CD4-positive, alpha-beta T cell treated with Interleukin-2 at 100 ng/mL for 4 hours (primary cell): Measurements from ENCODE around the gene SMYD1.

Experiments used
- DNase-seq: peaks from one replicate; pipeline ENCODE4 v3.0.0-alpha.2; 2020; ENCODE audit warnings: low spot score

SMYD1 gene

DNA sequence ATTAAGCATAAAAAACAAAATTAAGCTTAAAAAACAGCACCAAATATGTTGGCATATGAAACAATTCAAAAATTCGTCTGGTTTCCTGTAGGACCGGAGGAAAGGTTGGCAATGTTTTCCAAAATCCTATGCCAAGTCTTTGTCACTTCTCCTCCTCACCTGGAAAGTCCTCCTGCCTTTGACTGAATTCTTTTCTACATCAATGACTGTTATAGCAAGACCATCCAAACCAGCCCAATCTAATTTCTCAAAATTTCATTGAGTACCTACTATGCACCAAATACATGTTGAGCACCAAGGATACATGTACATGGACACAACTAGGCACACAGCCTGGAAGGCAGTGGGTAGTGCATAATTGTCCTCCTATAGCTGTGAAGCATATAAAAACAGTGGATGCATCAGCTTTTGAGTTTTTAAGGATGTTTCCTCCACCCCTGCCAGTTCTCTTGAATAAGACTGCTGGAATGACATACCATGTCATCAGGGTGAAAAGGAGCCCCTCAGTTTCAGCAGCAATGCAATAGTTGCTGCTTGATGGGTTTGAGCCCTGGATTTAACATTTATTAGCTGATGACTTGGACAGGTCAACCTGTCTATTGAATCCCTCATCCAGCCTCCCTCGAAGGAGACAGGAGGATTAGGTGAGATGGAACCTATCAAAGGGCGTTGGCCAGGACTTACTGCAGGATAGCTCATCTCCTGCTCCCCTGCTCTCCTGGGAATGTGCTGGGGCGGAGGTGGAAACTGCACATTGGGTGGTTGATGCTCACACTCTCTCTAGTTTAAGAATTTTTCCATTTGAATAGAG lies 55.7 kb downstream of the SMYD1 start:
- no peak for DNase-seq

DNA sequence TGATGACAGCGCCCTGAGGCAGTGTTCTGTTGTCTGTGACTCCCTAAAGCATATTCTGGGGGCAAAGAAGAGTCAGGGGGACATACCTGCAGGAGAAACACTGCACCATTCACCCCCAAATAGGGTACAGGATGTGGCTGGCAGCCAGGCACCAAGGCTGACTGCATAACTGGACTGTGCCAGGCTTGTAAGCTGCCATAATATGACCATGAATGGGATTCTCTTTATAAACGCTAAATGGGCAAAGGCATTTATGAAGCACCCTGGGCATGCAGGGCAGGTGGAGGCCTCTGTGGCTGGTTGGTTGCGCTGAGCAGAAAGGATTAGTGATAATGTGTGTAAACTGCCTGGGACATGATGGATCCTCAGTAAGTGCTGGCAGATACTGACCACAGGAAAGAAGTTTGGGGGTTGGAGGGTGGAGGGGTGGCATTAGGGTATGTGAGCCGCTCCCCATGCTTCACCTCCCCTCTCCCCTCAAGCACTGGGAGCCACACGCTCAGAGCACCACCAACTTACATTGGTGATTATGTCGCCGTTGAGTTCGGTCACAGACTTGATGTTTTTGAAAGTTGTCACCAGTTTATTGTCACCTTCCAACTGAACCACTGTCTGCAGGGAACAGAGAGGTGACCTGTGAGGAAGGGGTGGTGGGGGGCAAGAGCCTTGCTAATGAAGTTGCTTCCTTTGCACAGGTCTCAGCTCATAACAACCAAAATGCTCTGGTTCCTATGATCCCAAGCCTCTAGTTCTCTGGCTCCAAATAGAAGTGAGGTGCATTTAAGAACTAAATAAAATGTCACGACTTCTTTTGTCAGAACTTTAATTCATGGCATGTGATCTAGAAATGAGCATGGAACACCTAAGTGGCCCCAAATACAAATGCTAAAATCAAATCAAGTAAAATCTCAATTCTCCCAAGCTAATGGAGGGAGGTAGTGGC lies 56.6 kb downstream of the SMYD1 start:
- no peak for DNase-seq

DNA sequence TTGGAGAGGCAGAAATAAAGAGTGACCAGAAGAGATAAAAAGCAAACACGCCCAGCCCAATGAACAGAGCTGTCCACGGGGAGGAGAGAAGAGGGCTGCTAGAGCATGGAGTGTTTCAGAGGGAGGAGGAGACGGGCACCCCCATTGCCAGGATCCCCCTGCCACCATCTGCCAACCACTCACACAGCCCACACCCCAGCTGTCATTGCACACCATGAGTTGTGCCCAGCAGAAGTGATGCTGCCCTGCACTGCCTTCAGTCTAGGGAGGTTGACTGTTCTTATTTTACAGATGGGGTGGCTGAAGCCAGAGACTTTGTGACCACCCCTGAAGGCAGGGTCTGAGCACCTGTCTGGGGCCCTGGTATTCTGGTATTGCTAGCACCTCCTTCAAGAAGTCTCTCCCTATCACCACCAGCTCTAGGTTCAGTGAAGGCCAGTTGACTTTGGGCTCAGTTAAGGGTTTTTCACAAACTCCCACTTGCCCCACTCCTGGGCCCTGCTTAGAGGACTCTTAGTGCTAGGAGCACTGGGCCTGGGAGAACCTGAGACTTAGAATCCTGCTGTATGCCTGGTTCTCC lies 57.8 kb downstream of the SMYD1 start:
- no peak for DNase-seq

DNA sequence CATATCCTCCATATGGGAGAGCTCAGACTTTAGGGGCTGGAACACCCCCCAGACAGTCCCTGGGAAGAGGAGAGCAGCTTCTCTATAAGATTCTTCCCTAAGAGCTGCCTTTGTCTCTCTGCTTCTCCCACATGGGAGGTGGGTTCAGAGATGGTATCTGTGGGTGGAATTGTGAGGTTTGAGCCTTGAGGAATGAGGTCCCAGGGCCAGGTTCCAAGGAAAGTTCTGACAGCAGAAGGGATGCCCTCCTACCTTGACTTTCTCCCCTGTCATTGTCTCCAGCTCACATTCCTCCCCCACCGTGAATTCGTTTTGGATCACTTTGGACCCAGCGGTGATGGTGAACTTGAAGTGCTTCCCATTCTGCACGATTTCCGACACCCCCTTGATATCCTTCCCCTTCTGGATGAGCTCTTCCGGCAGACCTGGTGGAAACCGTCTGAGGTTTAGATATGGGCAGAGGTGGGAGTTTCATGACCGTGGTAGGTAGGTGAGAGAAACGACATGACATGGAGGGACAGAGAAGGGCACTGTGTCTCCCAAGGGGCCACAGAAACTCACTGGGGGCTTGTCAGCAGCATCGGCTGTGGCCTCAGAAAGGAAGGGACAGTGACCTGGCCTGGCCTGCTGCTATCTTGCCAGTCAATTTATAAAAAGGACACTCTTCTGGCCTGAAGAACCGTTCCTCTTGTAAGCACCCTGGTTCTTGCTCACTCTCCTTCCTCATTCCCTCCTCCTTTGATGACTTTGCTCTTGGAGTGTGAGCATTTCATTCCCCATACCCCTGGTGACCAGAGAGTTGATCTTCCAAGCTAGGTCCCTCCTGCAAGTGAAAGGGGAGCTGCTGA lies 58.5 kb downstream of the SMYD1 start:
- no peak for DNase-seq

DNA sequence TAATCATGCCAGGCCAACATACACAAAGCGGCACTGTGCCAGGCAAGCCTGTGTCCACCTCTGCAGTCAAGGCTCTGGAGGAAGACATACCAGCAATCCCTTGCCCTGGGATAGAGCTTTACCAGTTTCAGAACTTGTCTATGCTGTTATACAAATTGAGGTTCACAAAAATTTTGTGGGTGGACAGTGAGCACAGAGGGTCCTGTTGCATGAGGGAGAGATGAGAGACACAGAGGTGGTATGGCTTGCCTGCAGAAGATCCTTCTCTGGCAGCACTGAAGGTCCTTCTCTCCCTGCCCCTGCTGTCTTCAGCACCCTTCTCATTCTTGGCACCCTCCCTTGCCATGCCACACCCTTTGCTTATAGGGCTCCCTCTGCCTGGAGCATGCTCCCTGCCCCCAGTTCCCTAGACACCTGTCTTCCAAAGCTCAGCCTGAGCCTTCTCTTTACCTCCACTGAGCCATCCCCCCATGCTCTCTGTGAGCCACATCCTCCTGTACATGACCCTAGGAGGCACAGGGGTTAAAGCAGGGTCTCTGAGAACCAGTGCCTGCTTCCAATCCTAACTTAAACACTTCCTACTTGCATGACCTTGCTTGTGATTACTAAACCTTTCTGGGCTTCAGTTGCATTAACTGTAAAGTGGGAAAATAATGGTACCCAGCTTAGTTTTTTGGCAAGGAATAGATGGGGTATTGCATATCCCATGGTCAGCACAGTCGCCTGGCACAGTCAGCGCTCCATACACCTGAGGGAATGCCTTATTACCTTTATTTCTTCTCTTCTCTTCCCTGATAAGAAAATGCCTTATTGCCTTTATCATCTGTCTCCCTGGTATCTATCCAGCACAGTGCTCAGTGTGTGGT lies 59.4 kb downstream of the SMYD1 start:
- DNase-seq = no peak

DNA sequence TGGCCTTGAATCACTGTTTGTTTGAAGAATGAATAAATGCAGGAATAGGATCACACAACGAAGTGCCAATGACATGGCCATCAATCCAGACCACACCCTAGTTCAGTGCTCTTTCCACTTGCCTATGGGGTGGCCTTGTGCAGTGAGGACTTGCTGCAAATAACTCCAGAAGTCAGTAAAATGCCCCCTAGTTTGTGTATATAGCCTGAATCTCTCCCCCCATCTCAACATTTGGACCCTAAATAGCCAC lies 59.9 kb downstream of the SMYD1 start:
- DNase-seq = no peak

DNA sequence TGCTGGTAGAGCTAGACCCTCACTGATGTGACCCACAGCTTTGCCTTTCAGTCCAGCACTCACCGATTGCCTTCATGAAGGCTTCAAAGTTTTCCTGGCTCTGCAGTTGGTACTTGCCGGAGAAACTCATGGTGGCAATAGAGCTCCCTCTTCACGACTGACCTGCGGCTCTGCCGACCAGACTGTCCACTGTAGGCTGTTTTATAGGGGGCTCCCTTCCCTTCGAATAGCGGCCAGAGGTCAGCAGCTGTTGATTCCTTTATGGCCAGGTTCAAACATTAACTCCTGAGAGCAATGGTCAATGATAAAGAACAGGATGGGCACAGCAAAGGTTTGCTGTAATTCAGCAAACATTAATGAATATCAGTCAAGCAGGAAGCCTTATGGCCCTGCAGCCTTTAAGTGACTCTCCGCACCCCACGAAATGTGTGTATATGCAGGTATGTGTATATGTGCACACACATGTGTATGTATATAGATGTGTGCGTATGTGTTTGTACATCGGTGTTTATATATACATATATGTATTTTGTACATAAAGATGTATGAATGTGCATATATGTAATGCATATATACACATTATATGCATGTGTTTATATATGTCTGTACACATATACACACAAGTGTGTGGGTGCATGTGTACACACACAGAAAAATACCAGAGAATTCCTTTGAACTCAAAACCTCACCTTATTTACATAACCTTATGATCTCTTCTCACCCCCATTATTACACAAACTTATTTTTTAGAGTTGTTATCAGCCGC lies 60.4 kb downstream of the SMYD1 start, which contains the start of gene FABP1:
Gene FABP1, minus strand, starts transcription at position 175 of the 766 bp plus-strand sequence. Its CDS starts 45 bp downstream, at position 130.
- no peak for DNase-seq

DNA sequence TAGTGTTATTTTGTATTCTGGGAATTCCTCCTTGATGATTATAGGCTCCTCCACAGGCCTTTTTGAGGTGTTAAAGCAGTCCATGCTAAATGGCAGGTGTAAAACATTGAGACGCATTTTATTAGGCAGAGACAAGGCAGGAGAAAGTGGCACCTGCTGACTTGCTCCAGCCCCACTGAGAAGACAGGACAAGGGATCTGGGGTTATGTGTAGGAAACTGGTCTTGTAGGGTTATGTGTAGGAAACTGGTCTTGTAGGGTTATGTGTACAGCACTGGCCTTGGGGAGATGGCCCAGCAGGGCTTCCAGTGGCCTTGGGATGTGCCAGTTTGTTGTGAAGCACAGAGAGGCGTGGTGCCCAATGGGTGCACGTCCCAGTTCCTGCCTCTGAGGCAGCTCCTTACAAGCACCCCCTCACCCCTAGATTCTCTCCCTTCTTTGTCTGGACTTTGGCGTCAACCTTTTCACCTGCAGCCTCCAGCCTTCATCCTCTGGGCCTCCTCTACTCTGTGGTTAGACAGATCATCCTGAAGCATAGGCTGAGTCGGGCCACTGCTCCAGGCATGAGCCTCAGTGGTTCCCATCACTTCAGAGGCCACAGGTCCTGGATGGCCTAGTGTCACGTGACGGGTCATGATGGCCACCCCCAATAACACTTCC lies 61.2 kb downstream of the SMYD1 start:
- no peak for DNase-seq

DNA sequence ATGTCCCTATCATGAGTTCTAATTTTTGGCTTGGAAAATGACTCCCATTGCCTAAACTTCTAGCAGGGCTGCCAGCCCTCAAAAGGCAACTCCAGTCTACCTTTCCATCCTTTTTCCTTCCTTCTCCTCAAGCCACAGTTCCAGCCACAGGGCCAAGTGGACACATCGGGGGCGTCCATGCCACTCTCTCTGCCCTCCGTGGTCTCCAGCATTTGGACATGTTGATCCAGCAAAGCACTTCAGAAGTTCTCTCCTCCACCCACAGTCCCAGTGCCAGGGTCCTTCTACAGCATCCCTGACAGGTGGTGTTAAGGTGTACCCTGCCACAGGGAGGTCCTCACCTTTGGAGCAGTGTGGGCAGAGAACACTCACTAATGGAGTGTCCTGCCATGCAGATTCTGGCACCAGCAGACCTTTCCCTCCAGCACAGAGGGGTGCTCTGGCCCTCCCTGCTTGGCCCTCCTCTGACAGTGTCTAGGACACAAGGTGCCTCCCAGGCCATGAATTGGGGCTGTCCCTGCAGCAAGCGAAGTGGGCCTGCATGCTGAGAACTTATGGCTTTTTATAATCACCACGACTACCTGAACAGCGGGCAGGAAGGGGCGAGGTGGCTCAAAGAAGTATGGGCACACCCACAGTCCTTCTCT lies 61.8 kb downstream of the SMYD1 start:
- DNase-seq = no peak

DNA sequence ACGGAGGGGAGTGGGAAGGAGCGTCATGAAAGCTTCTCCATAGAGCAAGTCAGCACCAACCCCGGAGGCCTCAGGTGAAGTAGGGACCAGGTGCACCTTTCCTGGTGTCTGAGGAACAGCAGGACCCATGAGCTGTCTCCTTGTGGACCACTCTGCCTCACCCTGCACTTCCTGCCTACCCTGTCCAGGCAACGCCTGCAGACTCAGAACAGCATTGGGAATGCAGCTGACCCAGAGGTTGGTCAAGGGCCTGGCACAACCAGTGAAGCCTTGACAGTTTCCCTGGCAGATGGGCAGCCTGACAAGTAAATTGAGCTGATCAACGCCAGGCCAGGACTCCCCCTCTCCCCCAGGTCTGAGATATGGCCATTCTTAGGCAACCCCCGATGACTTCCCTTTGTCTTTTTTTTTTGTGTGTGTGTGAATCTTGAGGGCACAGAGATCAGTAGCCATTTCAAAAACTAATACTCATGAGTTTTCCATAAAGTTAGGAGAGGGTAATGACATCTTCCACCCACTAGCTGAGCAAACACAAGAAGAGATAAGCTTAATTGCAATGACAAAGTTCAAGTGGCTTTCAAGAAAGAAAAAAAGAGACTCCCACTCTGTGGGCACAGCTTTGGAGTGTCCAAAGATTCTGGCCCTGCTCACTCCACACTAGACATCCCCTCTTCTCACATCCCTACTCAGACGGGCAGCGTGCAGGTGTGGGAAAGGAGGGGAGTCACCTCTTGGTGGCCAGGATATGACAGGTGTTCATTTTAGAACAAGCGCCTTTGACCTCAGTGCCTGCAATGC lies 63.8 kb downstream of the SMYD1 start:
- no peak for DNase-seq

DNA sequence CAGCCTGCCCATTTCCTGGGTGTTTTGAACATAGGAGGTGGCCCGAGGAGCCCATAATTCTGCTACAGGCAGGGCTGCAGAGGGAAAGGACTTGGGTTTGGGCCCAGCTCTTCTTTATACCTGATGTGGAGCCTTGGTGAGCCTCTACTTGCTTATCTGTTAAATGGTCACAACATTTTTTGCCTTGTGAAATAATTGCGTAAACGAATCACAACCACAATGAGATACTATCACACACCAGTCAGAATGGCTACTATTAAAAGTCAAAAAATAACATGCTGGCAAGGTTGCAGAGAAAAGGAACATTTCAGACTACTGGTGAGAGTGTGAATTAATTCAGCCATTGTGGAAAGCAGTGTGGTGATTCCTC lies 64.4 kb downstream of the SMYD1 start:
- no peak for DNase-seq

DNA sequence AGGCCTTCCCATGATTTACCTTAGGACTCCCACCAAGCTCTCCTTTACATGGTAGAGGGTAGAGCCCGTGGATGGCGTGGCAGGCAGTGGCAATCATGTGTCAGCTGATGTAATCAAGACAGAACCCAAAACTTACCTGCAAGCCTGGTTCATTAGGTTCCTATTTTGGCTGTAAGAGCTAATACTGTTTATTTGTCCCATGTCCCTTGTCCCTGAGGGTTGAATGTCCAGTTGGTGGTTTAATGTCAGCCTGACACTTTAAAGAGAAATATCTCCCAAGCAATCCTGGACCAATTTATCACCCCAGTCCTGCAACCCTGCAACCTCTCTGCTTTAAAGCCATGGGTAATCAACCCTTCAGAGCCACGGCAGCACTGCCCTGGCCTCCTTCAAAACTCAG lies 66.2 kb downstream of the SMYD1 start:
- DNase-seq = no peak

DNA sequence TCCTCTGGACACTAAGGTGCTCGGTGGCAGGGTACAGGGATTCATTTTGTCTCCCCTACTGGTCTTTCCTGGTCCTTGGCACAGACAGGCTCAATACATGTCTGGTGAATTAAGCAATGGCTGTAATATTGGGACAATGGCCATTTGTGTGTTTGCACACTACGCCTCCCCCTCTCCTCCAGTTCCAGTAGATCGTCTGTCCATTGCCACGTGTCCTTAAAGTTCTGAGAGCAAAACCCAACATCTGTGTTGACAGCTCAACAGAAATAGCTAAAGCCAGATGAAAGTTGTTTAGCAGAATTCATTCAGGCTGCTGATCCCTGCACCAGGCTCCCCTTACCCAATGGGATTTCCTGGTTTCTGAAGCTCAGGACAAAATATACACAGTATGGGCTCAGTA lies 69.2 kb downstream of the SMYD1 start:
- no peak for DNase-seq

DNA sequence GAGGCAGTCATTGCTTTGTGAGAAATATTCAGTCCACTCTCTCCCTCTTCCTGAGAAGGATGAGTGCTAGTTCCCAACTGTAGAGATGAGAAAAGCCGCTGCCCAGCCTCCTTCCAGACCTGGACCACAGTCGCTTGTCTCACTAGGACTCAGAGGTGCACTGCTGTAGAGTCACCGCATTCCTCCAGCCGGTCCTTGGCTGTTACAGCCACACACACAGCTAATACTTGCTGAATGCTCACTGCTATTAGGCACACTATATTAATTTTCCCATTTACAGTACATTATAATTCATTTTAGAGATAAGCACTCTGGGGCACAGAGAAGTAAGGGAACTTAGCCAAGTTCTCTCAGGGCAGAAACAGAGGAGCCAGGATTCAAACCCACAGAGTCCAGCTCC lies 70.2 kb downstream of the SMYD1 start:
- no peak for DNase-seq

DNA sequence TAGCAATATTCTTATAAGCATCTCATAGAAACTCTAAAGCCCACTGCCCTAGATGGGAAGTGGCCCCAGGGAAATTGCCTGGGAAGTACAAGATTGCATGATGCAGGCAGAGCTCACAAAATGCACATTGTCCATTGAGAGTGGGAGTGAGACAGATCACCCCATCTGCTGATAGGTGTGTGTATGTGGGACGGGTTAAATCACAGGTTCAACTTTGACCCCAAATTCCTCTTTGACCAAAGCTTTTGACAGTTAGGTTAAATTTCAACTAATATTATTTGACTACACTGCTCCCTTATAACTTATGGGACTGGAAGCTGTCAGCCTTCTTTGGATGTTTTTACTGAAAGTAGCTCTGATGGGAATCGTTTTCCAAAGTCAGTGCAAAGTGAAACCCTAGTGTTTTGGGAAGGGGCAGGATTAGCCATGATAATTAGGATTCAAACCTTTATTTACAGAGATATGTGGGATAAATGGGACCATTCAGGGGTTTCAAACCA lies 71.6 kb downstream of the SMYD1 start:
- no peak for DNase-seq

DNA sequence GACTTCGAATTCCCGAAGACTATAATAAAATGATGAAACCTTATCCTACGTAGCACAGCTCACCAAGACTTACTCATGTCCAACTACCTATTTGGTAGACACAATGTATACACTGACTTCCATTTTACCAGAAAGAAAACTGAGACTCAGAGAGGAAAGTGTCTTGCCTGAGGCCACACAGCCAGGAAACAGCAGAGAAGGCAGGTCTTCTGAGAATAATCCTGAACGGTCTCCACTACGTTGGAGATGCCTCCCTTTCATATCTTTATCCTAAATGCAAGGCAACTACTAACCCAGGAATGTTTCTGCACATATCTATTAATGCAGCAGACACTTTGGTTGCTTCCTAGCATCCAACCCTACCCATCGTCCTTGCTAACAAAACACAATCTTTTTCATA lies 72.2 kb downstream of the SMYD1 start:
- DNase-seq = no peak

DNA sequence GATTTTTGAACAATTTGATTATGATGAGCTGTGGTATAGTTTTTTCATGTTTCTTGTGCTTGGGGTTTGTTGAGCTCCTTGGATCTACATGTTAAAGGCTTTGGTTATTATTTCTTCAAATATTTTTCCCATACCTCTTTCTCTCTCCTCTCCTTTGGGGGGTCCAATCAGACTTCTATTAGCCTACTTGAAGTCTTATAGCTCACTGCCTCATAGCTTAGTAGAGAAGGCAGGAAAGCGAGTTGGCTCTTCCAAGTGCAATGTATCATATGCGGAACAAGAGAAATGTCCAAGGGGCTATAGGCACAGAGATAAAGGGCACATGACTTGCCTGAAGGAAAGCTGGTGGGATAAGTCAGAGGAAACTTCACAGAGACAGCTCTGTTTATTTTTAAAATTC lies 74.3 kb downstream of the SMYD1 start:
- no peak for DNase-seq

DNA sequence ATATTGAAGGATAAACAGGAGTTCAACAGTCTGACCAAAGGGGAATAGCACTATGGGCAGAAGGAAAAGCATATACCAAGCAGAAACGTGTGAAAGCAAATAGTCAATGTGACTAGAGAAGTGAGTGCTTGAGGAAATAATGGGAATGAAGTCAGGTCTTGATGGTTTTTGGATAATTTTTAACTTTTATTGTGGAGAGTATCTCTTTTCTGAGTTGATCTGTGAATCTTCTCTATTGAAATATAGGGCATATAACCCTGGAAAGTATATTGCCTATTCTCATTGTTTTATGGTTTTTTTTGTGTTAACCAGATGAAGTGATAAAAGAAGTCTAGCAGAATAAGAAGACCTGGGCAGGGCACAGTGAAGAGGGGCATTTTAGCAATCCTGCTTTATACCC lies 76.6 kb downstream of the SMYD1 start:
- DNase-seq = no peak
